Hypothalamus (tissue), 51 donors: ENCODE data around the gene EHMT1.
"Not testable (repeated sequence)": the region's sequence is repeated elsewhere in the genome, so short reads cannot be mapped to it uniquely, and the experiment has no call there.

ENCODE experiments used
- DNase-seq, 51 donors: peaks; one replicate each; lab custom pipeline; 2025; lab: John Stamatoyannopoulos, UW

EHMT1 gene

GRCh38 chr9:137776306-137776995 lies 157.6 kb downstream of the EHMT1 start:
- no peak for DNase-seq

DNA sequence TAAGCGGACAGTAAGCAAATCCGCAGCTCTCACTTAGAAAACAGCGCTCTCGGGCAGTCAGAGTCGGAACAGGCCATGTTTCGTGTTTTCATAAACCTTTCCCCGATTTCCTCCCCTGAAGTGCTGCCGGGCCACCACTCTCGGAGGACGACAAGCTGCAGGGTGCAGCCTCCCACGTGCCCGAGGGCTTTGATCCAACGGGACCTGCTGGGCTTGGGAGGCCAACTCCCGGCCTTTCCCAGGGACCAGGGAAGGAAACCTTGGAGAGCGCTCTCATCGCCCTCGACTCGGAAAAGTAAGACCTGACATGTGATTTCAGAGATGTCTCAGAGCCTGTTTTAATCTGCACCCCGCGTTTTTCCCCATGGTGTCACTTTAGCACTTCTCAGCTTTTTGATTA lies 159.0 kb downstream of the EHMT1 start:
- DNase-seq = no peak

DNA sequence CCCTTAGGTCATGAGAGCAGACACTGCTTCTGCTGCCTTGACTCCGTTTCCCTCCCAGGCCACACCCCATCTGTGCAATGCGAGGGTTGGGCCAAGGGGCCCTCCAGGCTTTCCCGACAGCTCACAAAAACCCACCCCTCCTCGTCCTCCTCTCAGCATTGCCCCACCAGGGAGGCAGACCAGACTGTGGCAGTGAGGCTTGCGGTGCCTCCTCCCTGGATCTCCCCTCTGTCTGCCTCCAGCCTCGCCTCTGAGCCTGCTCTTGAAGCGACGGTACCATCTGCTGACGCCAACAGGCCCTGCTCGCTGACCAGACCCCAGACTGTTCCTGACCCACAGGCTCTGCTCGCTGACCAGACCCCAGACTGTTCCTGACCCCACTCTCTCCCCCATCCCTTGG lies 159.5 kb downstream of the EHMT1 start:
- DNase-seq = no peak

DNA sequence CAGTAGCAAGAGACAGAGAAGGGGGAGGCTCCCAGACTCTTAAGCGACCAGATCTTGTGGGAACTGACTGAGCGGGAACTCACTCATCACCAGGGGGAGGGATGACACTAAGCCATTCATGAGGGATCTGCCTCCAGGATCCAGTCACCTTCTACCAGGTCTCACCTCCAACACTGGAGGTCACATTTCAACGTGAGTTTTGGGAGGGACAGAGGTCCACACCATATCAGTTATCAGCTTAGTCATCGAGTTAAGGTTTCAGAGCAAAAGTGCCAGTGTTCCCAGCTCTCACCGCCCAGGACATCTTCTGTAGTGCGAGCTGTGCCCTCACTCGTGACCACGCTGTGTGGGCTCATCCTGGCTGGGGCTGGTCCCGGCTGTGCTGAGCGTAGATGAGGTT lies 160.1 kb downstream of the EHMT1 start:
- DNase-seq = no peak

GRCh38 chr9:137780031-137780430 lies 161.2 kb downstream of the EHMT1 start:
- not testable (repeated sequence) for DNase-seq

DNA sequence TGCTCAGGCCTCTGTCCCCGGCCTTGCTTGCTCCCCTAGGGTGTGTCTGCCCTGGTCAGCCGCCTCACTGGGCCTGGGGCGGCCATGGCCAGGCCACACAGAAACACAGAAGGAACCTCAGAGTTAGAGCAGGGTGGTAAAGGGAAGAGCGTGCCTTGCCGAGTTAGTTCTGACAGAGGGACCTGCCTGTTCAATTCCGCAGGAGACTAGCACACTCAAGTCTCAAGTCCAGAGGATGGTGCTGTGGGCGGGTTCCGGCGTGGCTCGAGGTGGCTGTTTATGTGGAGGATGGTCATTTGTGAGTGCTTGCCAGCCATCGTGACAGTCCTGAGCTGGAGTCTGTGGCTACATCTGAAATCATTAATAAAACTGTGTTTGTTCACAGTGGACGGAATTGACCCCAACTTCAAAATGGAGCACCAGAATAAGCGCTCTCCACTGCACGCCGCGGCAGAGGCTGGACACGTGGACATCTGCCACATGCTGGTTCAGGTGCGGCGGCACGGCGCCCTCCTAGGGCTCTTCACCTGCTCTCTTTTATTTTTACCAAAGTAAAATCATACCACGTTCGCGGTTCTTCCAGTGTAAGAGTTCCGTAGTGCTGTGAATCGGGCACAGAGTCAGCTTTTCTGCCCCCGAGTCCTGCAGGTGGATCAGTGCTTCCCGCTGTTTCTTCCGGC lies 163.2 kb downstream of the EHMT1 start:
- DNase-seq = no peak

GRCh38 chr9:137783521-137783920 lies 164.7 kb downstream of the EHMT1 start:
- DNase-seq = no peak

- no peak for DNase-seq
Measured at GRCh38 chr9:137784046-137784445, 165.2 kb downstream of the EHMT1 start.

- no peak for DNase-seq
Measured at GRCh38 chr9:137784641-137785513, 166.1 kb downstream of the EHMT1 start.

GRCh38 chr9:137785704-137786161 lies 166.9 kb downstream of the EHMT1 start:
- peak in 4 of 51 donors; percentile 25 to 31 (median 30) for DNase-seq

DNA sequence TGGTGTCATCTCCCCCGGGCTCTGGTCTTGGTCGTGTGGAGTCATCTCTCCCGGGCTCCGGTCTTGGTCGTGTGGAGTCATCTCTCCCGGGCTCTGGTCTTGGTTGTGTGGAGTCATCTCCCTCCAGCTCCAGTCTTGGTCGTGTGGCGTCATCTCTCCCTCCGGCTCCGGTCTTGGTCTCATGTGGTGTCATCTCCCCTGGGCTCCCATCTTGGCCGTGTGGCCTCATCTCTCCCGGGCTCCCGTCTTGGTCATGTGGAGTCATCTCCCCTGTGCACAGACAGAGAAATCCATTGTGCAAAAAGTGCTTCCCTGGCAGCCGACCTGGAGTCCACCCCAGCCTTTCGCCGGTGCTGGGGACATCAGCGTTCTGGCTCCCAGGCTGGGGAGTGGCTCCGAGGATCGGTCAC lies 167.7 kb downstream of the EHMT1 start:
- DNase-seq = peak in 3 of 51 donors; percentile 11 to 20 (median 19)

DNA sequence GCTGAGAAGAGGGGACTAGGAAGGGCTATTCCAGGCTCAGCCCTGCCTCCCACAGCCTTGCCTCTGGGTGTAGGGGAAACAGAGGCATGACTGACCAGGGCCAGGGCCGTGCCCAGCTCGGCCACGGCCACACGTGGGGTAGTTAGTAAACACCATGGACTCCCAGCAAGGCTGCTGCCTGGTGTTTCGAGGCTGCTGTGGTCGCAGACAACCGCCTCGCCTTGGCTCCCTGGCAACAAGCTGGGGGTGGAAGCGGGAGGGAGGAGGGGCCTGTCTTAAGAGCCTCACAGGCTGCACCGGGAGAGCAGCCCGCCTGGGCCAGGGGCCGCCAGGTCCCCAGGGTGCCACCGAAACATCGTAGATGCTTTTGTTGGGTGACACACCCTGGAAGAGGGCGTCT lies 168.6 kb downstream of the EHMT1 start:
- DNase-seq = peak in 3 of 51 donors; percentile 7 to 22 (median 15)

GRCh38 chr9:137787786-137788505 lies 169.1 kb downstream of the EHMT1 start:
- DNase-seq = no peak

GRCh38 chr9:137788561-137789294 lies 169.9 kb downstream of the EHMT1 start:
- no peak for DNase-seq

GRCh38 chr9:137789295-137789895 lies 170.6 kb downstream of the EHMT1 start:
- DNase-seq = no peak

DNA sequence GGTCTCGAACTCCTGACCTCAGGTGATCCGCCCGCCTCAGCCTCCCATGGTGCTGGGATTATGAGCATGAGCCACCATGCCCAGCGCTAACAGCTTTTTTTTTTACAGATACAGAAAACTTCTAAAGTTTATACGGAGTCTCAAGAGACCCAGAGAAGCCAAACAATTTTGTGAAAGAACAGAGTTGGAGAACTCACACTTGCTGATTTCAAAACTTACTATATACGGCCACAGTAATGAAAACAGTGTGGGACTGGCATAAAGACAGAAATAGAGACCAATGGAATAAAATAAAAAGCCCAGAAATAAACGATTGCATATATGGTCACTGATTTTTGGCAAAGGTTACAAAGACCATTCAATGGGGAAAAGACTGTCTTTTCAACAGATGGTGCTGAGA lies 173.1 kb downstream of the EHMT1 start:
- no peak for DNase-seq

DNA sequence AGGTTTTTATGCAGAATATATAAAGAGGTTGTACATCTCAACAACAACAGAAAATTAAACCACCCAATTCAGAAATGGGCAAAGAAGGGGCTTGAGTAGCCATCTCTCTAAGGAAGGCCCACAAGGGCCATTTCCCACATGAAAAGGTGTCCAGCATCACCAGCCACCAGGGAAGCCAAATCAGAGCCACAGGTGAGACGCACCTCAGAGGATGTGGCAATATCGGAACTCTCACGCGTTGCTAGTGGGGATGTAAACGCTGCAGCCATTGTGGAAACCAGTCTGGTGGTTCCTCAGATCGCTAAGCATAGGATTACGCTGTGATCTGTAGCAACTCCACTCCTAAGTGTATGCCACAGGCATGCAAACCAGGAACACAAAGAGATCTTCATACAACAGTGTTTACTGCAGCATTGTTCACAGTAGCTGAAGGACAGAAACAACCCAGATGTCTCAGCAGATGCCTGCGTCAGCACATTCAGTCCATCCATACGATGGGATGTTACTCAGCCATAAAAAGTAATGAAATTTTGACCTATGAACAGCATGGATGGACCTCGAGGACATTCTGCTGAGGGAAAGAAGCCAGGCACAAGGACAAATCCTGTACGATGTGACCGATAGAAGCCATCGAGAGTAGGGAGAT lies 174.5 kb downstream of the EHMT1 start:
- peak in 8 of 51 donors; percentile 7 to 57 (median 34) for DNase-seq

GRCh38 chr9:137795156-137795666 lies 176.4 kb downstream of the EHMT1 start:
- DNase-seq = no peak
